Testis (tissue), 3 donors: ENCODE data around the gene LUC7L3. TPM values are rescaled to one million over a fixed set of nuclear protein-coding genes. Genes with fewer than 3 reads are reported as not detected.
"Not testable (repeated sequence)": the region's sequence is repeated elsewhere in the genome, so short reads cannot be mapped to it uniquely, and the experiment has no call there.

Source experiments
- DNase-seq: peaks from one replicate; pipeline ENCODE4 v3.0.0-alpha.2; 2019
- H3K27ac ChIP-seq, 2 donors: fragments of 200-600 bp; sonication (generic); one replicate each; pipeline ENCODE4 v1.5.1; 2019
- H3K27me3 ChIP-seq: fragments of 200-600 bp; sonication (generic); one replicate; pipeline ENCODE4 v1.5.1; 2019
- H3K36me3 ChIP-seq: fragments of 200-600 bp; sonication (generic); one replicate; pipeline ENCODE4 v1.5.1; 2017; ENCODE audit warnings: low read depth; ENCODE audit errors: missing control alignments
- H3K4me1 ChIP-seq: fragments of 200-600 bp; sonication (generic); one replicate; pipeline ENCODE4 v1.5.1; 2019
- H3K4me3 ChIP-seq, 2 donors: fragments of 200-600 bp; sonication (generic); one replicate each; pipeline ENCODE4 v1.5.1; 2017 to 2019
- H3K9me3 ChIP-seq: fragments of 200-600 bp; sonication (generic); one replicate; pipeline ENCODE4 v1.5.1; 2017
- POLR2A ChIP-seq: fragments of 450-650 bp; IDR thresholded peaks from one replicate; pipeline ENCODE4 v1.6.1; 2017; ENCODE audit warnings: antibody characterized with exemption, mild to moderate bottlenecking, moderate library complexity
- WGBS, 2 donors: methylation state at CpG; one replicate each; pipeline ENCODE4 v1.1.5; 2018; 5-methylcytosine and 5-hydroxymethylcytosine counted together
- intact Hi-C: fragments of 100-400 bp; cut with DNase I; formaldehyde crosslinking; loops from one replicate; pipeline ENCODE4 v1.15.1; 2023; ENCODE audit warnings: low total_unique reads
- polyA plus RNA-seq: library from polyadenylated mRNA; stranded (reverse); fragments of 350-450 nt; fragmentation: Illumina TruSeq; extraction: RNeasy Lipid Tissue Mini Kit (QIAGEN cat#74804); gene quantifications from one replicate; pipeline ENCODE4 v1.2.3, GENCODE V29; 2014; ENCODE audit warnings: low read depth, low replicate concordance; ENCODE audit not compliant: insufficient read depth
- total RNA-seq, 2 donors: library from RNA; depleted of rRNA; stranded (reverse); fragments of >200 nt; gene quantifications; one replicate each; pipeline ENCODE4 v1.2.3, GENCODE V29; 2016
- TF ChIP-seq, protein P1 (sequence below), 3 experiments: fragments of 450-650 bp in 2 of 3; fragments of 200-600 bp in 1 of 3; sonication (generic) in 1 of 3; IDR thresholded peaks; one replicate each; pipeline ENCODE4 v1.5.1; 2016 to 2019; ENCODE audit warnings: antibody characterized with exemption in 3 of 3, mild to moderate bottlenecking in 2 of 3, moderate library complexity in 1 of 3

LUC7L3 gene
- total and polyA plus RNA-seq, 3 donors from 2014 or later = 37.4 to 160 (median 115) TPM

GRCh38 chr17:50715471-50715870 lies 3.9 kb upstream of the LUC7L3 start:
- TF ChIP-seq POLR2A = no peak
- TF ChIP-seq, protein P1, sequence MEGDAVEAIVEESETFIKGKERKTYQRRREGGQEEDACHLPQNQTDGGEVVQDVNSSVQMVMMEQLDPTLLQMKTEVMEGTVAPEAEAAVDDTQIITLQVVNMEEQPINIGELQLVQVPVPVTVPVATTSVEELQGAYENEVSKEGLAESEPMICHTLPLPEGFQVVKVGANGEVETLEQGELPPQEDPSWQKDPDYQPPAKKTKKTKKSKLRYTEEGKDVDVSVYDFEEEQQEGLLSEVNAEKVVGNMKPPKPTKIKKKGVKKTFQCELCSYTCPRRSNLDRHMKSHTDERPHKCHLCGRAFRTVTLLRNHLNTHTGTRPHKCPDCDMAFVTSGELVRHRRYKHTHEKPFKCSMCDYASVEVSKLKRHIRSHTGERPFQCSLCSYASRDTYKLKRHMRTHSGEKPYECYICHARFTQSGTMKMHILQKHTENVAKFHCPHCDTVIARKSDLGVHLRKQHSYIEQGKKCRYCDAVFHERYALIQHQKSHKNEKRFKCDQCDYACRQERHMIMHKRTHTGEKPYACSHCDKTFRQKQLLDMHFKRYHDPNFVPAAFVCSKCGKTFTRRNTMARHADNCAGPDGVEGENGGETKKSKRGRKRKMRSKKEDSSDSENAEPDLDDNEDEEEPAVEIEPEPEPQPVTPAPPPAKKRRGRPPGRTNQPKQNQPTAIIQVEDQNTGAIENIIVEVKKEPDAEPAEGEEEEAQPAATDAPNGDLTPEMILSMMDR (IDR thresholded peaks at IDR 0.05) = no peak
- no peak for DNase-seq
- no peak overlapping the region for H3K4me3 ChIP-seq

GRCh38 chr17:50719924-50720794 lies 756 bp downstream of the LUC7L3 start:
- peaks cover 26% of the 10 kb centered on the region for H3K4me1 ChIP-seq
- no peaks in the 10 kb centered on the region for H3K27me3 ChIP-seq
- DNase-seq = no peak
- H3K4me3 ChIP-seq = peak overlapping the region; percentile 65 to 75
- TF ChIP-seq, protein P1 (IDR thresholded peaks at IDR 0.05) = no peak
- TF ChIP-seq POLR2A = no peak
- no peaks in the 10 kb centered on the region for H3K9me3 ChIP-seq
- H3K27ac ChIP-seq = peak overlapping the region; percentile 86 to 95
- H3K36me3 ChIP-seq = no peaks in the 10 kb centered on the region
- intact Hi-C loops = no loop called here
- WGBS, 2 donors = 0 to 1% methylated on average over 18 to 25 of the region's 25 CpGs

More at GRCh38 chr17:50715471-50715870, 3.9 kb upstream of the LUC7L3 start:
- Histone ChIP-seq H3K9me3 (no peaks in the 10 kb centered on the region), H3K27me3 (no peaks in the 10 kb centered on the region), H3K27ac (no peak overlapping the region), H3K4me1 (peaks cover 4% of the 10 kb centered on the region), H3K36me3 (no peaks in the 10 kb centered on the region)
- intact Hi-C loops = no loop called here
- WGBS, 2 donors = 92 to 100% methylated on average over 3 of the region's 3 CpGs

- TF ChIP-seq, protein P1 (IDR thresholded peaks at IDR 0.05) = no peak
- TF ChIP-seq POLR2A = no peak
- Histone ChIP-seq H3K4me3 (peak overlapping the region; percentile 65 to 75), H3K27me3 (no peaks in the 10 kb centered on the region), H3K36me3 (no peaks in the 10 kb centered on the region), H3K9me3 (no peaks in the 10 kb centered on the region), H3K4me1 (peaks cover 32% of the 10 kb centered on the region), H3K27ac (no peak overlapping the region)
- intact Hi-C loops = no loop called here
- no peak for DNase-seq
- 3 to 4% methylated on average over 7 of the region's 7 CpGs for WGBS, 2 donors
Measured at GRCh38 chr17:50721194-50722010, 2.0 kb downstream of the LUC7L3 start.

DNA sequence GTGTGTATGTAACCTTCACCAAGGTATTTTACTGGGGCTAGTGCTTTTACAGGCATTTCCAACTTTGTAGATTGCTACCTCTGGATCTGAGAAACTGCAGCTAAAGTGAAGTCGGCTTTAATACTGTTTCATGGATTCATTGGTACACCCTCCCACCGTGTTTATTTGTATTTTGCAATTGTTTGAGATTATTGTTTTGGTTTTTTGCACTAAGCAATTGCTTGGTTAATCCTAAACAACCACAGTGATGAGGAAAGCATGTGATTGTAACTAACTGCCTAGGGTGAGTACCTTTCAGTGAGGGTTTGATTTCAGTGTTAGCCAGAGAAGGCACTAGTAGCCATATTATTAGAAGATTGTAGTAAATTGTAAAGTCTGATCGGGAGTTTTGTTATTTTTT lies 3.3 kb downstream of the LUC7L3 start:
- Histone ChIP-seq H3K4me3 (no peak overlapping the region), H3K27me3 (no peaks in the 10 kb centered on the region), H3K27ac (no peak overlapping the region), H3K9me3 (no peaks in the 10 kb centered on the region), H3K36me3 (no peaks in the 10 kb centered on the region), H3K4me1 (peaks cover 33% of the 10 kb centered on the region)
- no peak for TF ChIP-seq POLR2A
- TF ChIP-seq, protein P1 (IDR thresholded peaks at IDR 0.05) = no peak
- 17 to 34% methylated on average over 3 of the region's 3 CpGs for WGBS, 2 donors
- intact Hi-C loops = no loop called here
- no peak for DNase-seq

DNA sequence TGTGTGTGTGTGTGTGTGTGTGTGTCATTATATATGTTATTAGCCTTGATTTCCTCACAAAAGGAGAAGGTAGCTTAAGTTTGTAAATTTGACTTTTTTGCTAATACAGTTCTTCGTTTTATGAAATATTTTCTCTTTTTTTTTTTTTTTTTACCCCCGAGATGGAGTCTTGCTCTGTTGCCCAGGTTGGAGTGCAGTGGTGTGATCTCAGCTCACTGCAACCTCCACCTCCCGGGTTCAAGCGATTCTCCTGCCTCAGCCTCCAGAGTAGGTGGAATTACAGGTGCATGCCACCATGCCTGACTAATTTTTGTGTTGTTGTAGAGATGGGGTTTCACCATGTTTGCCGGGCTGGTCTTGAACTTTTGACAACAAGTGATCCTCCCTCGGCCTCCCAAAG lies 5.2 kb downstream of the LUC7L3 start:
- H3K27me3 ChIP-seq, H3K27ac ChIP-seq, DNase-seq, H3K36me3 ChIP-seq, H3K9me3 ChIP-seq, intact Hi-C loops, H3K4me3 ChIP-seq: not testable (repeated sequence)
- peaks cover 33% of the 10 kb centered on the region for H3K4me1 ChIP-seq
- 87 to 90% methylated on average over 6 of the region's 6 CpGs for WGBS, 2 donors
